Keratinocyte (primary cell): ENCODE results near the gene HCN3.

Experiments used
- EZH2 ChIP-seq: IDR thresholded peaks from one replicate; pipeline ENCODE4 v1.6.1; 2012; ENCODE audit warnings: inconsistent platforms, mild to moderate bottlenecking, low read length, moderate library complexity
- TF ChIP-seq, protein P1 (sequence below), 3 experiments: IDR thresholded peaks in 1 of 3; conservative IDR thresholded peaks in 1 of 3; optimal IDR thresholded peaks in 1 of 3; 2 replicates in 2 of 3; 3 replicates in 1 of 3; pipeline versions ENCODE3 to v1.5.1; 2011; ENCODE audit warnings: low read length in 3 of 3, mild to moderate bottlenecking in 3 of 3, moderate library complexity in 2 of 3, control low read depth in 1 of 3, inconsistent platforms in 1 of 3; ENCODE audit not compliant: insufficient read depth in 2 of 3; ENCODE audit errors: extremely low read depth in 1 of 3

GRCh38 chr1:155245163-155245524 is 32.1 kb upstream of the HCN3 start:
- no peak for TF ChIP-seq EZH2
- TF ChIP-seq, protein P1, sequence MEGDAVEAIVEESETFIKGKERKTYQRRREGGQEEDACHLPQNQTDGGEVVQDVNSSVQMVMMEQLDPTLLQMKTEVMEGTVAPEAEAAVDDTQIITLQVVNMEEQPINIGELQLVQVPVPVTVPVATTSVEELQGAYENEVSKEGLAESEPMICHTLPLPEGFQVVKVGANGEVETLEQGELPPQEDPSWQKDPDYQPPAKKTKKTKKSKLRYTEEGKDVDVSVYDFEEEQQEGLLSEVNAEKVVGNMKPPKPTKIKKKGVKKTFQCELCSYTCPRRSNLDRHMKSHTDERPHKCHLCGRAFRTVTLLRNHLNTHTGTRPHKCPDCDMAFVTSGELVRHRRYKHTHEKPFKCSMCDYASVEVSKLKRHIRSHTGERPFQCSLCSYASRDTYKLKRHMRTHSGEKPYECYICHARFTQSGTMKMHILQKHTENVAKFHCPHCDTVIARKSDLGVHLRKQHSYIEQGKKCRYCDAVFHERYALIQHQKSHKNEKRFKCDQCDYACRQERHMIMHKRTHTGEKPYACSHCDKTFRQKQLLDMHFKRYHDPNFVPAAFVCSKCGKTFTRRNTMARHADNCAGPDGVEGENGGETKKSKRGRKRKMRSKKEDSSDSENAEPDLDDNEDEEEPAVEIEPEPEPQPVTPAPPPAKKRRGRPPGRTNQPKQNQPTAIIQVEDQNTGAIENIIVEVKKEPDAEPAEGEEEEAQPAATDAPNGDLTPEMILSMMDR (optimal IDR thresholded peaks at IDR 0.05 in 1 of 3, IDR thresholded peaks at IDR 0.05 in 1 of 3, conservative IDR thresholded peaks at IDR 0.05 in 1 of 3; ENCODE audit: extremely low read depth in 1 of 3, insufficient read depth in 2 of 3, low read length in 3 of 3) = no peak
